Upper lobe of left lung (tissue), 6 donors: ENCODE results near the gene C3orf18. TPM values are rescaled to one million over a fixed set of nuclear protein-coding genes. Genes with fewer than 3 reads are reported as not detected.

ENCODE experiments used
- ATAC-seq, 2 donors: fragments of 200-7000 bp; cut with Tn5 transposase; one replicate each; pipeline ENCODE4 v1.9.1; 2022; ENCODE audit warnings: mild to moderate bottlenecking in 2 of 2, moderate library complexity in 2 of 2; ENCODE audit not compliant: low FRiP score in 2 of 2
- DNase-seq, 2 donors: peaks; one replicate each; pipeline ENCODE4 v3.0.0-alpha.2; 2019 to 2020
- H3K27ac ChIP-seq, 4 donors: fragments of 200-600 bp; sonication (generic); one replicate each; pipeline ENCODE4 v1.5.1; 2016 to 2019
- H3K27me3 ChIP-seq, 4 donors: fragments of 200-600 bp; sonication (generic); one replicate each; pipeline ENCODE4 v1.5.1; 2017 to 2019
- H3K36me3 ChIP-seq, 4 donors: fragments of 200-600 bp; sonication (generic); one replicate each; pipeline ENCODE4 v1.5.1; 2016 to 2019
- H3K4me1 ChIP-seq, 4 donors: fragments of 200-600 bp; sonication (generic); one replicate each; pipeline ENCODE4 v1.5.1; 2018 to 2019
- H3K4me3 ChIP-seq, 4 donors: fragments of 200-600 bp; sonication (generic); one replicate each; pipeline ENCODE4 v1.5.1; 2017 to 2019; ENCODE audit warnings: mild to moderate bottlenecking in 2 of 4, moderate library complexity in 1 of 4
- H3K9me3 ChIP-seq, 4 donors: fragments of 200-600 bp; sonication (generic); one replicate each; pipeline ENCODE4 v1.5.1; 2018 to 2019
- CTCF ChIP-seq, 6 experiments: fragments of 450-650 bp in 4 of 6; fragments of 200-600 bp in 2 of 6; sonication (generic) in 2 of 6; IDR thresholded peaks; one replicate each; pipeline ENCODE4 v1.5.1; 2016 to 2019; ENCODE audit warnings: antibody characterized with exemption in 6 of 6
- EP300 ChIP-seq, 4 donors: sonication (generic); formaldehyde crosslinking; IDR thresholded peaks; one replicate each; pipeline ENCODE4 v1.5.1; 2017; ENCODE audit warnings: antibody characterized with exemption in 4 of 4, control low read depth in 2 of 4
- POLR2A ChIP-seq, 4 donors: fragments of 450-650 bp; IDR thresholded peaks; one replicate each; pipeline ENCODE4 v1.5.1; 2016 to 2017; ENCODE audit warnings: antibody characterized with exemption in 4 of 4, mild to moderate bottlenecking in 2 of 4
- POLR2AphosphoS5 ChIP-seq, 2 donors: sonication (generic); formaldehyde crosslinking; IDR thresholded peaks; one replicate each; pipeline ENCODE4 v1.5.1; 2017; ENCODE audit warnings: antibody characterized with exemption in 2 of 2
- WGBS, 2 donors: methylation state at CpG; one replicate each; pipeline ENCODE4 v1.1.5; 2017 to 2018; 5-methylcytosine and 5-hydroxymethylcytosine counted together
- total RNA-seq, 6 donors: library from RNA; depleted of rRNA in 4 of 6; stranded (reverse); fragments of >200 nt in 4 of 6; gene quantifications; one replicate each; pipeline versions ENCODE4 v1.1.0 to v1.2.1, GENCODE V29; 2016 to 2021
- donor health status: DM: no; HTN: no; CAD: no; lungs with moderate emphysema.
- donor health status: DM: no; HTN: yes; CAD: no; lungs with severe emphysema.

The C3orf18 gene
- total RNA-seq, 6 donors from 2014 or later = 4.7 to 7.5 (median 5.7) TPM

- 93% methylated on average over 3 of the region's 3 CpGs for WGBS, 2 donors
- no peaks in the 10 kb centered on the region for H3K9me3 ChIP-seq
- H3K4me1 ChIP-seq = peaks cover 17 to 21% (median 18%) of the 10 kb centered on the region in 4 donors
- H3K27ac ChIP-seq = no peak overlapping the region
- ATAC-seq (no peak), DNase-seq (no peak)
- no peaks in the 10 kb centered on the region for H3K27me3 ChIP-seq
- no peaks in the 10 kb centered on the region for H3K36me3 ChIP-seq
- no peak for TF ChIP-seq POLR2A (IDR thresholded peaks at IDR 0.05)
- no peak for TF ChIP-seq POLR2AphosphoS5 (IDR thresholded peaks at IDR 0.05)
- no peak for TF ChIP-seq CTCF (IDR thresholded peaks at IDR 0.05)
- H3K4me3 ChIP-seq = no peak overlapping the region
Measured at GRCh38 chr3:50512131-50512530, 55.4 kb downstream of the C3orf18 start.

- 29 to 64% methylated on average over 1 to 2 of the region's 2 CpGs for WGBS, 2 donors
- no peak for TF ChIP-seq CTCF (IDR thresholded peaks at IDR 0.05)
- TF ChIP-seq POLR2AphosphoS5 (IDR thresholded peaks at IDR 0.05) = no peak
- H3K4me1 ChIP-seq = peaks cover 2 to 4% (median 3%) of the 10 kb centered on the region in 4 donors
- no peaks in the 10 kb centered on the region for H3K27me3 ChIP-seq
- DNase-seq (no peak), ATAC-seq (no peak)
- H3K4me3 ChIP-seq = no peak overlapping the region
- no peaks in the 10 kb centered on the region for H3K36me3 ChIP-seq
- H3K27ac ChIP-seq = no peak overlapping the region
- no peaks in the 10 kb centered on the region for H3K9me3 ChIP-seq
Measured at GRCh38 chr3:50510325-50510724, 57.2 kb downstream of the C3orf18 start.

GRCh38 chr3:50509715-50510114 is 57.8 kb downstream of the C3orf18 start:
- no peak for TF ChIP-seq POLR2A (IDR thresholded peaks at IDR 0.05)
- TF ChIP-seq EP300 (IDR thresholded peaks at IDR 0.05) = no peak
- no peak for TF ChIP-seq CTCF (IDR thresholded peaks at IDR 0.05)
- TF ChIP-seq POLR2AphosphoS5 (IDR thresholded peaks at IDR 0.05) = no peak
- no peak for ATAC-seq
- H3K4me3 ChIP-seq = no peak overlapping the region
- no peaks in the 10 kb centered on the region for H3K4me1 ChIP-seq
- 77 to 82% methylated on average over 5 of the region's 5 CpGs for WGBS, 2 donors
- no peaks in the 10 kb centered on the region for H3K9me3 ChIP-seq
- H3K27me3 ChIP-seq = no peaks in the 10 kb centered on the region
- DNase-seq = no peak
- H3K27ac ChIP-seq = no peak overlapping the region
- H3K36me3 ChIP-seq = no peaks in the 10 kb centered on the region

- Histone ChIP-seq H3K4me1 (peaks cover 0 to 4% (median under 1%) of the 10 kb centered on the region in 4 donors), H3K27ac (no peak overlapping the region), H3K9me3 (no peaks in the 10 kb centered on the region), H3K27me3 (no peaks in the 10 kb centered on the region), H3K36me3 (no peaks in the 10 kb centered on the region), H3K4me3 (no peak overlapping the region)
- ATAC-seq (no peak), DNase-seq (no peak)
- TF ChIP-seq EP300 (IDR thresholded peaks at IDR 0.05) = no peak
- no peak for TF ChIP-seq POLR2A (IDR thresholded peaks at IDR 0.05)
- TF ChIP-seq CTCF (IDR thresholded peaks at IDR 0.05) = no peak
- no peak for TF ChIP-seq POLR2AphosphoS5 (IDR thresholded peaks at IDR 0.05)
- WGBS, 2 donors = 92% methylated on average over 1 of the region's 1 CpG; no CpG with 5 or more reads in 1 of the 2 donors
Measured at GRCh38 chr3:50508821-50509220, 58.7 kb downstream of the C3orf18 start.

Other genes with a start within 250 kb of the C3orf18 start
- 100 to 1,000 TPM; 120 to 389 (median 226) TPM for gene HYAL2, start 245.0 kb downstream of the C3orf18 start, total RNA-seq
- gene TUSC2, start 239.5 kb downstream of the C3orf18 start, total RNA-seq = 10 to 100 TPM; 16.8 to 36.1 (median 25.0) TPM
- gene RASSF1, start 226.9 kb downstream of the C3orf18 start, total RNA-seq = 10 to 100 TPM; 42.7 to 78.9 (median 47.7) TPM
- gene ZMYND10, start 222.0 kb downstream of the C3orf18 start, total RNA-seq = 10 to 100 TPM in 5 of 6 donors, 1 to 10 TPM in 1; 3.1 to 98.7 (median 31.5) TPM
- 10 to 100 TPM; 15.0 to 41.9 (median 17.3) TPM for gene NPRL2, start 217.0 kb downstream of the C3orf18 start, total RNA-seq
- 10 to 100 TPM; 13.2 to 35.4 (median 26.8) TPM for gene CYB561D2, start 216.9 kb downstream of the C3orf18 start, total RNA-seq
- 10 to 100 TPM; 39.8 to 68.1 (median 46.5) TPM for gene TMEM115, start 208.2 kb downstream of the C3orf18 start, total RNA-seq
- 100 to 1,000 TPM in 4 of 6 donors, 10 to 100 TPM in 2; 71.5 to 213 (median 113) TPM for gene CACNA2D2, start 64.1 kb downstream of the C3orf18 start, total RNA-seq
- 10 to 100 TPM in 3 of 6 donors, 1 to 10 TPM in 3; 5.0 to 25.3 (median 9.6) TPM for gene HEMK1, start 1.8 kb upstream of the C3orf18 start, total RNA-seq
- 10 to 100 TPM; 35.8 to 66.9 (median 43.1) TPM for gene CISH, start 44.0 kb upstream of the C3orf18 start, total RNA-seq
- gene MAPKAPK3, start 49.4 kb upstream of the C3orf18 start, total RNA-seq = 100 to 1,000 TPM in 1 of 6 donors, 10 to 100 TPM in 5; 30.2 to 102 (median 70.1) TPM
- 1 to 10 TPM in 2 of 6 donors, under 1 TPM in 4; 0.15 to 3.1 (median 0.88) TPM for gene DOCK3, start 107.2 kb upstream of the C3orf18 start, total RNA-seq